DND-41 (cell line): ENCODE results near the gene RPL15.

Source experiments
- ATAC-seq: fragments of 200-7000 bp; cut with Tn5 transposase; 3 replicates; pipeline ENCODE4 v1.9.1; 2021; ENCODE audit warnings: low read depth; ENCODE audit not compliant: insufficient read depth
- DNase-seq: peaks from one replicate; pipeline ENCODE4 v3.0.0-alpha.2; 2020
- H2AFZ ChIP-seq: 2 replicates; pipeline ENCODE4 v1.6.0; 2012; ENCODE audit warnings: low read depth, low read length
- H3K27ac ChIP-seq: 2 replicates; pipeline ENCODE4 v1.5.1; 2012; ENCODE audit warnings: low read length, inconsistent platforms
- H3K27me3 ChIP-seq: fragments of 200-600 bp; sonication (generic); 2 replicates; pipeline ENCODE4 v1.6.0; 2012; ENCODE audit warnings: low read length, mild to moderate bottlenecking, inconsistent platforms; ENCODE audit not compliant: insufficient read depth, poor library complexity
- H3K36me3 ChIP-seq: 2 replicates; pipeline ENCODE4 v1.5.1; 2012; ENCODE audit warnings: low read length, inconsistent platforms; ENCODE audit not compliant: insufficient read depth
- H3K4me1 ChIP-seq: 2 replicates; pipeline ENCODE4 v1.5.1; 2012; ENCODE audit warnings: mild to moderate bottlenecking, low read length; ENCODE audit not compliant: insufficient read depth
- H3K4me2 ChIP-seq: 2 replicates; pipeline ENCODE4 v1.6.0; 2012; ENCODE audit warnings: mild to moderate bottlenecking, moderate library complexity, low read length, inconsistent platforms; ENCODE audit not compliant: insufficient read depth
- H3K4me3 ChIP-seq, 2 experiments: fragments of 200-600 bp in 1 of 2; shearing (Covaris generic) in 1 of 2; 2 replicates each; pipeline ENCODE4 v1.5.1; 2012 to 2016; ENCODE audit warnings: inconsistent platforms in 2 of 2, low read length in 2 of 2, mild to moderate bottlenecking in 2 of 2, low read depth in 1 of 2, moderate library complexity in 1 of 2
- H3K79me2 ChIP-seq: 2 replicates; pipeline ENCODE4 v1.6.0; 2012; ENCODE audit warnings: low read length, inconsistent platforms; ENCODE audit not compliant: insufficient read depth
- H3K9ac ChIP-seq: 2 replicates; pipeline ENCODE4 v1.6.0; 2012; ENCODE audit warnings: low read depth, mild to moderate bottlenecking, inconsistent platforms, low read length, moderate library complexity
- H3K9me3 ChIP-seq: 2 replicates; pipeline ENCODE4 v1.5.1; 2012; ENCODE audit warnings: low read length, moderate library complexity, mild to moderate bottlenecking, inconsistent platforms; ENCODE audit not compliant: insufficient read depth, severe bottlenecking
- H4K20me1 ChIP-seq: 2 replicates; pipeline ENCODE4 v1.6.0; 2012; ENCODE audit warnings: low read length; ENCODE audit not compliant: insufficient read depth
- CTCF ChIP-seq: IDR thresholded peaks from 2 replicates; pipeline ENCODE4 v1.5.1; 2012; ENCODE audit warnings: borderline replicate concordance, low read length, moderate library complexity, mild to moderate bottlenecking; ENCODE audit not compliant: poor library complexity, severe bottlenecking; ENCODE audit errors: extremely low read depth
- EZH2 ChIP-seq: IDR thresholded peaks from 3 replicates; pipeline ENCODE4 v1.6.1; 2012; ENCODE audit warnings: borderline replicate concordance, low read depth, mild to moderate bottlenecking, moderate library complexity, low read length, inconsistent platforms; ENCODE audit not compliant: severe bottlenecking

The RPL15 gene

GRCh38 chr3:23926246-23926645, 9.3 kb downstream of the RPL15 start:
- DNase-seq (no peak), ATAC-seq (no peak)
- Histone ChIP-seq H3K4me3 (no peak overlapping the region), H3K9ac (no peak overlapping the region), H3K27ac (no peak overlapping the region), H3K36me3 (peaks cover 3% of the 10 kb centered on the region; the same call in 1 of the 2 replicates), H3K4me2 (no peak overlapping the region), H2AFZ (no peak overlapping the region), H3K4me1 (no peaks in the 10 kb centered on the region), H4K20me1 (0 out of 2 replicates have a peak, but pooled peaks cover under 1% of the 10 kb centered on the region), H3K27me3 (no peaks in the 10 kb centered on the region), H3K79me2 (no peaks in the 10 kb centered on the region), H3K9me3 (no peaks in the 10 kb centered on the region)
- TF ChIP-seq EZH2 (no peak), CTCF (no peak)

- Histone ChIP-seq H3K36me3 (no peaks in the 10 kb centered on the region), H4K20me1 (no peaks in the 10 kb centered on the region), H2AFZ (no peak overlapping the region), H3K27ac (no peak overlapping the region), H3K4me2 (no peak overlapping the region), H3K9me3 (no peaks in the 10 kb centered on the region), H3K9ac (no peak overlapping the region), H3K4me1 (no peaks in the 10 kb centered on the region), H3K79me2 (no peaks in the 10 kb centered on the region), H3K4me3 (no peak overlapping the region), H3K27me3 (no peaks in the 10 kb centered on the region)
- no peak for ATAC-seq
- TF ChIP-seq CTCF (no peak), EZH2 (no peak)
- DNase-seq: no peak
Observed at GRCh38 chr3:23926736-23927135, 9.8 kb downstream of the RPL15 start.

GRCh38 chr3:23928524-23928923, 11.6 kb downstream of the RPL15 start:
- no peaks in the 10 kb centered on the region for H3K4me1 ChIP-seq
- H3K36me3 ChIP-seq: no peaks in the 10 kb centered on the region
- no peak overlapping the region for H2AFZ ChIP-seq
- no peak overlapping the region for H3K9ac ChIP-seq
- no peak for DNase-seq
- H3K27me3 ChIP-seq: no peaks in the 10 kb centered on the region
- no peaks in the 10 kb centered on the region for H3K9me3 ChIP-seq
- no peaks in the 10 kb centered on the region for H3K79me2 ChIP-seq
- H4K20me1 ChIP-seq: no peaks in the 10 kb centered on the region
- no peak overlapping the region for H3K27ac ChIP-seq
- no peak for ATAC-seq
- no peak overlapping the region for H3K4me2 ChIP-seq
- no peak for TF ChIP-seq EZH2
- no peak overlapping the region for H3K4me3 ChIP-seq

GRCh38 chr3:23931597-23931996, 14.7 kb downstream of the RPL15 start:
- Histone ChIP-seq H3K9me3 (no peaks in the 10 kb centered on the region), H2AFZ (no peak overlapping the region), H3K27ac (no peak overlapping the region), H3K36me3 (no peaks in the 10 kb centered on the region), H3K4me2 (no peak overlapping the region), H3K4me1 (no peaks in the 10 kb centered on the region), H3K4me3 (no peak overlapping the region), H4K20me1 (no peaks in the 10 kb centered on the region), H3K9ac (no peak overlapping the region), H3K79me2 (no peaks in the 10 kb centered on the region), H3K27me3 (no peaks in the 10 kb centered on the region)
- ATAC-seq: no peak
- no peak for DNase-seq
- TF ChIP-seq CTCF (no peak), EZH2 (no peak)
